Spleen (tissue), 11 donors: ENCODE measurements around the gene ARHGAP22. TPM values are rescaled to one million over a fixed set of nuclear protein-coding genes. Genes with fewer than 3 reads are reported as not detected.

Experiments used
- DNase-seq: peaks from one replicate; pipeline ENCODE4 v3.0.0-alpha.2; 2020
- H3K27ac ChIP-seq, 8 donors: fragments of 200-600 bp; sonication (generic) in 7 of 8; 1 replicate in 4 of 8; 2 replicates in 4 of 8; pipeline versions ENCODE4 v1.5.0 to v1.8.0; 2016 to 2021; ENCODE audit warnings: inconsistent platforms in 4 of 8, mild to moderate bottlenecking in 4 of 8, moderate library complexity in 1 of 8
- H3K27me3 ChIP-seq, 7 donors: fragments of 200-600 bp; sonication (generic) in 6 of 7; replicated peaks in 1 of 7; 1 replicate in 4 of 7; 2 replicates in 3 of 7; pipeline versions ENCODE4 v1.5.0 to v1.8.0; 2016 to 2021; ENCODE audit warnings: inconsistent platforms in 3 of 7, mild to moderate bottlenecking in 1 of 7
- H3K36me3 ChIP-seq, 6 donors: fragments of 200-600 bp; sonication (generic) in 5 of 6; 1 replicate in 4 of 6; 2 replicates in 2 of 6; pipeline versions ENCODE4 v1.5.0 to v1.8.0; 2016 to 2021; ENCODE audit warnings: inconsistent platforms in 2 of 6
- H3K4me1 ChIP-seq, 6 donors: fragments of 200-600 bp; sonication (generic) in 5 of 6; 1 replicate in 3 of 6; 2 replicates in 3 of 6; pipeline versions ENCODE4 v1.5.0 to v1.8.0; 2016 to 2021; ENCODE audit warnings: inconsistent platforms in 3 of 6
- H3K4me3 ChIP-seq, 8 donors: fragments of 200-600 bp; sonication (generic) in 7 of 8; 1 replicate in 4 of 8; 2 replicates in 4 of 8; pipeline versions ENCODE4 v1.5.0 to v1.8.0; 2016 to 2021; ENCODE audit warnings: inconsistent platforms in 4 of 8, mild to moderate bottlenecking in 4 of 8, moderate library complexity in 2 of 8
- H3K9me3 ChIP-seq, 8 donors: fragments of 200-600 bp; sonication (generic) in 7 of 8; 1 replicate in 4 of 8; 2 replicates in 4 of 8; pipeline versions ENCODE4 v1.5.0 to v1.8.0; 2016 to 2021; ENCODE audit warnings: inconsistent platforms in 4 of 8
- POLR2A ChIP-seq, 3 donors: fragments of 450-650 bp; IDR thresholded peaks; one replicate each; pipeline ENCODE4 v1.5.1; 2017; ENCODE audit warnings: antibody characterized with exemption in 3 of 3, mild to moderate bottlenecking in 1 of 3
- POLR2AphosphoS5 ChIP-seq, 3 donors: sonication (generic); formaldehyde crosslinking; IDR thresholded peaks; one replicate each; pipeline ENCODE4 v1.5.1; 2017; ENCODE audit warnings: antibody characterized with exemption in 3 of 3
- WGBS, 5 donors: extraction: QIAGEN DNeasy Blood & Tissue Kit in 3 of 5; methylation state at CpG; one replicate each; pipeline versions ENCODE4 v1.1.5 to v1.1.7; 2013 to 2018; 5-methylcytosine and 5-hydroxymethylcytosine counted together
- intact Hi-C: fragments of 100-400 bp; cut with DNase I; formaldehyde crosslinking; loops from one replicate; pipeline ENCODE4 v1.15.0; 2023; ENCODE audit warnings: low total_unique reads
- polyA plus RNA-seq, 3 donors: library from polyadenylated mRNA; stranded (reverse); fragments of 200-250 nt; gene quantifications; one replicate each; pipeline ENCODE4 v1.2.1, GENCODE V29; 2013
- total RNA-seq, 7 donors: library from RNA; depleted of rRNA in 3 of 7; stranded (reverse); fragments of >200 nt in 3 of 7; fragmentation: NEBNext Ultra II Directional in 4 of 7; extraction: Animal tissue kit (Norgen Biotek cat#: 25700) in 4 of 7; gene quantifications; one replicate each; pipeline versions ENCODE4 v1.1.0 to v1.2.1, GENCODE V29; 2016 to 2021
- TF ChIP-seq, protein P1 (sequence below), 11 experiments: fragments of 200-600 bp in 7 of 11; fragments of 450-650 bp in 4 of 11; sonication (generic) in 4 of 11; IDR thresholded peaks in 8 of 11; conservative IDR thresholded peaks in 3 of 11; 1 replicate in 7 of 11; 2 replicates in 4 of 11; pipeline versions ENCODE4 v1.4.0 to v1.8.0; 2016 to 2021; ENCODE audit warnings: antibody characterized with exemption in 11 of 11, inconsistent platforms in 4 of 11, mild to moderate bottlenecking in 1 of 11
- donor health status: healthy with polysubstance abuse.
- donor health status: DM: no; HTN: no; CAD: no; lungs with moderate emphysema.
- donor health status: DM: no; HTN: no; CAD: no.
- donor health status: Bipolar disorder and iron deficiency.
- donor health status: healthy.
- donor health status: DM: no; HTN: no; CAD: no.
- donor health status: DM: yes; HTN: yes; CAD: no.

The ARHGAP22 gene
- total and polyA plus RNA-seq, 10 donors = 0.56 to 7.5 (median 3.2) TPM

- TF ChIP-seq, protein P1, sequence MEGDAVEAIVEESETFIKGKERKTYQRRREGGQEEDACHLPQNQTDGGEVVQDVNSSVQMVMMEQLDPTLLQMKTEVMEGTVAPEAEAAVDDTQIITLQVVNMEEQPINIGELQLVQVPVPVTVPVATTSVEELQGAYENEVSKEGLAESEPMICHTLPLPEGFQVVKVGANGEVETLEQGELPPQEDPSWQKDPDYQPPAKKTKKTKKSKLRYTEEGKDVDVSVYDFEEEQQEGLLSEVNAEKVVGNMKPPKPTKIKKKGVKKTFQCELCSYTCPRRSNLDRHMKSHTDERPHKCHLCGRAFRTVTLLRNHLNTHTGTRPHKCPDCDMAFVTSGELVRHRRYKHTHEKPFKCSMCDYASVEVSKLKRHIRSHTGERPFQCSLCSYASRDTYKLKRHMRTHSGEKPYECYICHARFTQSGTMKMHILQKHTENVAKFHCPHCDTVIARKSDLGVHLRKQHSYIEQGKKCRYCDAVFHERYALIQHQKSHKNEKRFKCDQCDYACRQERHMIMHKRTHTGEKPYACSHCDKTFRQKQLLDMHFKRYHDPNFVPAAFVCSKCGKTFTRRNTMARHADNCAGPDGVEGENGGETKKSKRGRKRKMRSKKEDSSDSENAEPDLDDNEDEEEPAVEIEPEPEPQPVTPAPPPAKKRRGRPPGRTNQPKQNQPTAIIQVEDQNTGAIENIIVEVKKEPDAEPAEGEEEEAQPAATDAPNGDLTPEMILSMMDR (IDR thresholded peaks at IDR 0.05 in 8 of 11, conservative IDR thresholded peaks at IDR 0.05 in 3 of 11) = no peak
- TF ChIP-seq POLR2A (IDR thresholded peaks at IDR 0.05) (no peak), POLR2AphosphoS5 (IDR thresholded peaks at IDR 0.05) (no peak)
- intact Hi-C loops = no loop called here
These were observed 190.1 kb downstream of the ARHGAP22 start for GRCh38 chr10:48414778-48415177.

DNA sequence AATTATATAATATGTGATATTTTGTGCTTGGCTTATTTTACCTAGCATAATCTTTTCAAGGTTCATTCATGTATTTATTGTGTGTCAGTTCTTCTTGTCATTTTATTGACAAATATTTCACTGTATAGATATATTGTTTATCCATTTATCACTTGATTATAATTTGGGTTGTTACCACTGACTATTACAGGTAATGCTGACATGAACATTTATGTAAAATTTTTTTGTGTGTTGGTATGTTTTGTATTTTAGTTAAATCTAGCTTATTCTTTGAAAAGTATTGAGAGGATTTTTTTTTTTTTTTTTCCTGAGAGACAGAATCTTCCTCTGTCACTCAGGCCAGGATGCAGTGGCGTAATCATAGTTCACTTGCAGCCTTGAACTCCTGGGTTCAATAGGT, 190.7 kb downstream of the ARHGAP22 start:
- no peak for DNase-seq
- H3K27ac ChIP-seq = no peak overlapping the region
- H3K4me3 ChIP-seq = no peak overlapping the region
- peaks cover 0 to 56% (median 24%) of the 10 kb centered on the region in 6 donors for H3K36me3 ChIP-seq
- H3K27me3 ChIP-seq = no peaks in the 10 kb centered on the region
- peaks cover 0 to 22% (median 15%) of the 10 kb centered on the region in 8 donors for H3K9me3 ChIP-seq
- TF ChIP-seq, protein P1 (IDR thresholded peaks at IDR 0.05 in 8 of 11, conservative IDR thresholded peaks at IDR 0.05 in 3 of 11) = no peak
- TF ChIP-seq POLR2AphosphoS5 (IDR thresholded peaks at IDR 0.05) (no peak), POLR2A (IDR thresholded peaks at IDR 0.05) (no peak)
- intact Hi-C loops = no loop called here
- 88 to 100% (median 92%) methylated on average over 1 of the region's 1 CpG for WGBS, 5 donors
- H3K4me1 ChIP-seq = peaks cover 0 to 6% (median 0%) of the 10 kb centered on the region in 6 donors

More at GRCh38 chr10:48414778-48415177, 190.1 kb downstream of the ARHGAP22 start:
- peaks cover 0 to 22% (median 15%) of the 10 kb centered on the region in 8 donors for H3K9me3 ChIP-seq
- H3K36me3 ChIP-seq = peaks cover 0 to 50% (median 24%) of the 10 kb centered on the region in 6 donors
- peaks cover 0 to 6% (median 0%) of the 10 kb centered on the region in 6 donors for H3K4me1 ChIP-seq
- H3K27me3 ChIP-seq = no peaks in the 10 kb centered on the region
- no peak overlapping the region for H3K4me3 ChIP-seq
- WGBS, 5 donors = 94 to 100% (median 97%) methylated on average over 1 of the region's 1 CpG
- no peak overlapping the region for H3K27ac ChIP-seq
- no peak for DNase-seq

GRCh38 chr10:48412933-48413332, 191.9 kb downstream of the ARHGAP22 start:
- no peaks in the 10 kb centered on the region for H3K4me1 ChIP-seq
- H3K27me3 ChIP-seq = no peaks in the 10 kb centered on the region
- no peak overlapping the region for H3K27ac ChIP-seq
- H3K9me3 ChIP-seq = peaks cover 0 to 22% (median 15%) of the 10 kb centered on the region in 8 donors
- peaks cover 0 to 67% (median 24%) of the 10 kb centered on the region in 6 donors for H3K36me3 ChIP-seq
- WGBS, 5 donors = 97 to 98% (median 98%) methylated on average over 4 of the region's 4 CpGs
- DNase-seq = no peak
- intact Hi-C loops = no loop called here
- TF ChIP-seq, protein P1 (IDR thresholded peaks at IDR 0.05 in 8 of 11, conservative IDR thresholded peaks at IDR 0.05 in 3 of 11) = no peak
- no peak for TF ChIP-seq POLR2AphosphoS5 (IDR thresholded peaks at IDR 0.05)
- TF ChIP-seq POLR2A (IDR thresholded peaks at IDR 0.05) = no peak
- no peak overlapping the region for H3K4me3 ChIP-seq

DNA sequence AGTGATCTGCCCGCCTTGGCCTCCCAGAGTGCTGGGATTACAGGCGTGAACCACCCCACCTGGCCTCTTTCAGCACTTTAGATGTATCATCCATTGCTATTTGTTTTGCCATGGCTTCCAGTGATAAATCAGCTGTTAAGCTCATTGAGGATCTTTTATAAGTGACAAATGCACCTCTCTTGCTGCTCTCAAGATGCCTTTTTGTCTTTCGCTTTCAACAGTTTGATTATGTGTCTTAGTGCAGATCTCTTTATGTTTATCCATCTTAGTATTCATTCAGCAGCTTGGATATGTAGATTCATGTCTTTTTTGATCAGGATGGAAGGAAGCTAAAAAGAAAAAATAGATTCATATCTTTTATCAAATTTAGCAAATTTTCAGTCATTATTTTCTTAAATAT, 192.8 kb downstream of the ARHGAP22 start:
- H3K27ac ChIP-seq = no peak overlapping the region
- H3K4me3 ChIP-seq = no peak overlapping the region
- intact Hi-C loops = no loop called here
- H3K36me3 ChIP-seq = peaks cover 0 to 67% (median 24%) of the 10 kb centered on the region in 6 donors
- TF ChIP-seq POLR2AphosphoS5 (IDR thresholded peaks at IDR 0.05) (no peak), POLR2A (IDR thresholded peaks at IDR 0.05) (no peak)
- TF ChIP-seq, protein P1 (IDR thresholded peaks at IDR 0.05 in 8 of 11, conservative IDR thresholded peaks at IDR 0.05 in 3 of 11) = no peak
- H3K4me1 ChIP-seq = no peaks in the 10 kb centered on the region
- 95 to 100% (median 99%) methylated on average over 3 of the region's 3 CpGs for WGBS, 5 donors
- peaks cover 0 to 22% (median 15%) of the 10 kb centered on the region in 8 donors for H3K9me3 ChIP-seq
- no peak for DNase-seq
- H3K27me3 ChIP-seq = no peaks in the 10 kb centered on the region
